HepG2 (cell line): ENCODE data around the gene SRP72. TPM values are rescaled to one million over a fixed set of nuclear protein-coding genes. Genes with fewer than 3 reads are reported as not detected.

Experiments used
- E2F5 ChIP-seq: sonication (generic); formaldehyde crosslinking; conservative IDR thresholded peaks from 2 replicates; pipeline ENCODE4 v1.4.0; 2020; ENCODE audit warnings: missing genetic modification reagents
- EHMT2 ChIP-seq: fragments of 200-600 bp; sonication (generic); IDR thresholded peaks from 2 replicates; pipeline ENCODE4 v1.7.0; 2017; ENCODE audit warnings: antibody characterized with exemption, low read depth, low read length, borderline replicate concordance
- ELK4 ChIP-seq: sonication (generic); formaldehyde crosslinking; IDR thresholded peaks from 2 replicates; pipeline ENCODE4 v1.9.0; 2021; ENCODE audit warnings: missing genetic modification reagents, borderline replicate concordance
- GRHL1 ChIP-seq: sonication (generic); formaldehyde crosslinking; conservative IDR thresholded peaks from 2 replicates; pipeline ENCODE4 v1.8.0; 2022; ENCODE audit warnings: missing genetic modification reagents
- GZF1 ChIP-seq: sonication (generic); formaldehyde crosslinking; IDR thresholded peaks from 2 replicates; pipeline ENCODE4 v1.5.1; 2020; ENCODE audit warnings: mild to moderate bottlenecking, missing genetic modification reagents
- JUN ChIP-seq: sonication (generic); formaldehyde crosslinking; IDR thresholded peaks from 2 replicates; pipeline ENCODE4 v1.4.0; 2020; ENCODE audit warnings: mild to moderate bottlenecking, missing genetic modification reagents
- MXD3 ChIP-seq: IDR thresholded peaks from 2 replicates; pipeline ENCODE4 v1.6.1; 2016; ENCODE audit warnings: mild to moderate bottlenecking, missing biosample characterization, missing genetic modification reagents
- REST ChIP-seq, 2 experiments: IDR thresholded peaks; 2 replicates each; pipeline ENCODE4 v1.6.1; 2011 to 2012; ENCODE audit warnings: low read length in 2 of 2, borderline replicate concordance in 1 of 2, low read depth in 1 of 2, mild to moderate bottlenecking in 1 of 2, moderate library complexity in 1 of 2
- RNF2 ChIP-seq: fragments of 450-650 bp; conservative IDR thresholded peaks from 2 replicates; pipeline ENCODE4 v1.6.1; 2016; ENCODE audit warnings: low read depth
- TOE1 ChIP-seq: sonication (generic); formaldehyde crosslinking; IDR thresholded peaks from 2 replicates; pipeline ENCODE4 v1.4.0; 2020; ENCODE audit warnings: mild to moderate bottlenecking, missing genetic modification reagents
- ZBTB4 ChIP-seq: sonication (generic); formaldehyde crosslinking; IDR thresholded peaks from 2 replicates; pipeline ENCODE4 v1.4.0; 2020; ENCODE audit warnings: missing genetic modification reagents, mild to moderate bottlenecking, borderline replicate concordance
- ZNF354B ChIP-seq: sonication (generic); formaldehyde crosslinking; IDR thresholded peaks from 2 replicates; pipeline ENCODE4 v1.8.0; 2022; ENCODE audit warnings: mild to moderate bottlenecking, missing genetic modification reagents
- ZNF562 ChIP-seq: sonication (generic); formaldehyde crosslinking; IDR thresholded peaks from 2 replicates; pipeline ENCODE4 v1.8.0; 2022; ENCODE audit warnings: missing genetic modification reagents, borderline replicate concordance
- ZNF652 ChIP-seq: IDR thresholded peaks from 2 replicates; pipeline ENCODE4 v1.6.1; 2016; ENCODE audit warnings: low read depth, borderline replicate concordance
- ZNF737 ChIP-seq: sonication (generic); formaldehyde crosslinking; IDR thresholded peaks from 2 replicates; pipeline ENCODE4 v1.5.0; 2020; ENCODE audit warnings: missing genetic modification reagents, mild to moderate bottlenecking, borderline replicate concordance
- ZNF879 ChIP-seq: sonication (generic); formaldehyde crosslinking; IDR thresholded peaks from 2 replicates; pipeline ENCODE4 v1.8.1; 2023; ENCODE audit warnings: missing genetic modification reagents
- polyA plus RNA-seq, 8 experiments: library from polyadenylated mRNA; depleted of rRNA in 3 of 8; stranded (reverse) in 7 of 8; unstranded in 1 of 8; fragments of >200 nt; fragmentation: Illumina TruSeq in 4 of 8; extraction: Trizol in 4 of 8; gene quantifications; 2 replicates each; pipeline versions ENCODE4 v1.2.1 to v1.2.3, GENCODE V29; 2011 to 2016; ENCODE audit warnings: low read depth in 4 of 8, missing spikeins in 1 of 8, mixed read lengths in 1 of 8; ENCODE audit not compliant: insufficient read depth in 1 of 8
- total RNA-seq, 5 experiments: library from RNA; depleted of rRNA; stranded (reverse); fragments of >200 nt; fragmentation: Illumina TruSeq; extraction: Trizol; gene quantifications; 2 replicates each; pipeline ENCODE4 v1.2.3, GENCODE V29; 2016; ENCODE audit warnings: low read depth in 1 of 5

The SRP72 gene
- total and polyA plus RNA-seq, 2 of the 13 experiments (the other 11 are each of a cell fraction or from before 2014, with no cell fraction given) = 64.9 to 75.6 TPM

- TF ChIP-seq GRHL1 (CRISPR knock-in tag) = no peak
- TF ChIP-seq E2F5 (CRISPR knock-in tag) = 0 out of 2 replicates have a peak, but pooled peaks have one; percentile 15
- no peak; the same call in 1 of the 2 replicates for TF ChIP-seq TOE1 (CRISPR knock-in tag)
- no peak for TF ChIP-seq EHMT2
- TF ChIP-seq ZNF354B = 0 out of 2 replicates have a peak, but pooled peaks have one; percentile 29
- no peak; the same call in 1 of the 2 replicates for TF ChIP-seq ELK4 (CRISPR knock-in tag)
- TF ChIP-seq ZNF737 (CRISPR knock-in tag) = no peak
- TF ChIP-seq RNF2 = peak; percentile 96
- 0 out of 2 replicates have a peak, but pooled peaks have one; percentile 45 for TF ChIP-seq MXD3 (CRISPR knock-in tag)
- no peak for TF ChIP-seq ZNF652
- no peak; the same call in 1 of the 2 replicates for TF ChIP-seq JUN (CRISPR knock-in tag)
- TF ChIP-seq GZF1 (CRISPR knock-in tag) = peak; percentile 85
- no peak for TF ChIP-seq ZNF562 (CRISPR knock-in tag)
- TF ChIP-seq ZNF879 (CRISPR knock-in tag) = no peak
- TF ChIP-seq REST (IDR thresholded peaks at IDR 0.05; ENCODE audit: borderline replicate concordance in 1 of 2, low read depth in 1 of 2, low read length in 2 of 2) = peak in 1 of 2 experiments; percentile 57; a peak in 1 of 4 replicates
- peak; percentile 56; the same call in 1 of the 2 replicates for TF ChIP-seq ZBTB4 (CRISPR knock-in tag)
Observed at GRCh38 chr4:56435140-56435926, 32.1 kb upstream of the SRP72 start, which contains the start of gene PPAT (continued).
